GM21723 (cell line): Measurements from ENCODE around the gene MPRIP.

Source experiments
- ATAC-seq: cut with Tn5 transposase; IDR thresholded peaks from one replicate; pipeline ENCODE4 v1.9.1; 2021; ENCODE audit warnings: mild to moderate bottlenecking, moderate library complexity; ENCODE audit not compliant: unreplicated experiment

Gene MPRIP

GRCh38 chr17:17066021-17066420 lies 23.8 kb downstream of the MPRIP start:
- ATAC-seq: no peak

- no peak for ATAC-seq
These were observed 25.0 kb downstream of the MPRIP start for GRCh38 chr17:17067257-17067656.

- no peak for ATAC-seq
These were observed 27.6 kb downstream of the MPRIP start for GRCh38 chr17:17069849-17070248.

- no peak for ATAC-seq
These were observed 28.7 kb downstream of the MPRIP start for GRCh38 chr17:17070931-17071330.

GRCh38 chr17:17071531-17072360 lies 29.5 kb downstream of the MPRIP start:
- no peak for ATAC-seq

- no peak for ATAC-seq
These were observed 30.3 kb downstream of the MPRIP start for GRCh38 chr17:17072546-17072945.

GRCh38 chr17:17073030-17073564 lies 30.8 kb downstream of the MPRIP start:
- ATAC-seq: no peak

- no peak for ATAC-seq
These were observed 31.5 kb downstream of the MPRIP start for GRCh38 chr17:17073581-17074403.

GRCh38 chr17:17075125-17075781 lies 33.0 kb downstream of the MPRIP start:
- ATAC-seq: no peak

- ATAC-seq: no peak
These were observed 33.8 kb downstream of the MPRIP start for GRCh38 chr17:17076066-17076465.

GRCh38 chr17:17077101-17077500 lies 34.8 kb downstream of the MPRIP start:
- ATAC-seq: no peak

- ATAC-seq: no peak
These were observed 35.8 kb downstream of the MPRIP start for GRCh38 chr17:17077861-17078732.

GRCh38 chr17:17078832-17079231 lies 36.6 kb downstream of the MPRIP start:
- no peak for ATAC-seq

GRCh38 chr17:17079336-17079735 lies 37.1 kb downstream of the MPRIP start:
- ATAC-seq: no peak

GRCh38 chr17:17079761-17080160 lies 37.5 kb downstream of the MPRIP start:
- ATAC-seq: no peak

- ATAC-seq: no peak
These were observed 37.9 kb downstream of the MPRIP start for GRCh38 chr17:17080181-17080631.

GRCh38 chr17:17080781-17081180 lies 38.5 kb downstream of the MPRIP start:
- no peak for ATAC-seq

- no peak for ATAC-seq
These were observed 39.2 kb downstream of the MPRIP start for GRCh38 chr17:17081304-17081940.

GRCh38 chr17:17082878-17083277 lies 40.6 kb downstream of the MPRIP start:
- ATAC-seq: no peak
